GM12878 (cell line): Measurements from ENCODE around the gene AFF1. TPM values are rescaled to one million over a fixed set of nuclear protein-coding genes. Genes with fewer than 3 reads are reported as not detected.

ENCODE experiments used
- CREM ChIP-seq: IDR thresholded peaks from 2 replicates; pipeline ENCODE4 v1.6.1; 2014; ENCODE audit warnings: antibody characterized with exemption, low read depth
- CUX1 ChIP-seq: IDR thresholded peaks from 2 replicates; pipeline ENCODE4 v1.6.1; 2012; ENCODE audit warnings: improper control_type of control experiment, low read depth, low read length; ENCODE audit not compliant: insufficient replicate concordance
- EED ChIP-seq: sonication (generic); IDR thresholded peaks from 2 replicates; pipeline ENCODE4 v1.6.1; 2016; ENCODE audit warnings: antibody characterized with exemption, low read depth
- FOS ChIP-seq: IDR thresholded peaks from 3 replicates; pipeline ENCODE4 v1.6.1; 2011; ENCODE audit warnings: borderline replicate concordance; ENCODE audit not compliant: insufficient read length; ENCODE audit errors: extremely low read depth
- HDAC6 ChIP-seq: fragments of 200-600 bp; sonication (generic); IDR thresholded peaks from one replicate; pipeline ENCODE4 v1.8.0; 2017; ENCODE audit warnings: antibody characterized with exemption; ENCODE audit not compliant: unreplicated experiment
- IRF5 ChIP-seq: fragments of 450-650 bp; IDR thresholded peaks from 2 replicates; pipeline ENCODE4 v1.6.1; 2017; ENCODE audit warnings: borderline replicate concordance
- MEF2B ChIP-seq: fragments of 450-650 bp; IDR thresholded peaks from 2 replicates; pipeline ENCODE4 v1.6.1; 2018; ENCODE audit warnings: mild to moderate bottlenecking, moderate library complexity; ENCODE audit not compliant: partially characterized antibody, poor library complexity, severe bottlenecking
- NFIC ChIP-seq: IDR thresholded peaks from 2 replicates; pipeline ENCODE4 v1.6.1; 2012; ENCODE audit warnings: low read depth, mild to moderate bottlenecking, inconsistent platforms, low read length, moderate library complexity
- NFYA ChIP-seq: IDR thresholded peaks from 2 replicates; pipeline ENCODE4 v1.6.1; 2011; ENCODE audit warnings: low read depth, mild to moderate bottlenecking, low read length, improper control_type of control experiment, borderline replicate concordance
- NKRF ChIP-seq: fragments of 450-650 bp; conservative IDR thresholded peaks from 2 replicates; pipeline ENCODE4 v1.6.1; 2017; ENCODE audit warnings: mild to moderate bottlenecking, moderate library complexity
- PKNOX1 ChIP-seq: fragments of 450-650 bp; IDR thresholded peaks from 2 replicates; pipeline ENCODE4 v1.6.1; 2016; ENCODE audit warnings: mild to moderate bottlenecking
- RUNX3 ChIP-seq: IDR thresholded peaks from 2 replicates; pipeline ENCODE4 v1.6.1; 2012; ENCODE audit warnings: low read length, inconsistent platforms
- SREBF1 ChIP-seq: IDR thresholded peaks from 2 replicates; pipeline ENCODE4 v1.6.1; 2012; ENCODE audit warnings: mild to moderate bottlenecking, low read length
- ZNF207 ChIP-seq: fragments of 450-650 bp; IDR thresholded peaks from 2 replicates; pipeline ENCODE4 v1.6.1; 2014; ENCODE audit warnings: antibody characterized with exemption, mild to moderate bottlenecking, borderline replicate concordance
- ZNF24 ChIP-seq: fragments of 450-650 bp; IDR thresholded peaks from 2 replicates; pipeline ENCODE4 v1.6.1; 2017; ENCODE audit warnings: antibody characterized with exemption, mild to moderate bottlenecking
- polyA plus RNA-seq, 11 experiments: library from polyadenylated mRNA; depleted of rRNA in 4 of 11; unstranded in 6 of 11; stranded (reverse) in 5 of 11; fragments of >200 nt; fragmentation: Nextera tagmentation in 4 of 11; fragmentation: Illumina TruSeq in 1 of 11; extraction: Ambion mirVana in 4 of 11; extraction: Trizol in 1 of 11; gene quantifications; 1 replicate in 1 of 11; 2 replicates in 10 of 11; pipeline versions ENCODE4 v1.2.1 to v1.2.3, GENCODE V29; 2011 to 2016; ENCODE audit warnings: inconsistent platforms in 2 of 11, missing spikeins in 2 of 11, low read depth in 1 of 11
- total RNA-seq, 4 experiments: library from RNA; depleted of rRNA in 3 of 4; stranded (reverse); fragments of >200 nt in 3 of 4; fragmentation: Illumina TruSeq in 1 of 4; extraction: Trizol in 1 of 4; gene quantifications; 2 replicates each; pipeline versions ENCODE4 v1.2.1 to v1.2.3, GENCODE V29; 2013 to 2021

The AFF1 gene
- total and polyA plus RNA-seq, 10 of the 15 experiments (the other 5 are each of a cell fraction or from before 2014, with no cell fraction given): 3.5 to 56.1 (median 21.5) TPM

- no peak for TF ChIP-seq NKRF
- no peak for TF ChIP-seq NFYA
- 0 out of 2 replicates have a peak, but pooled peaks have one; percentile 33 for TF ChIP-seq ZNF207
- TF ChIP-seq ZNF24: no peak
- TF ChIP-seq EED: peak; percentile 79
- no peak for TF ChIP-seq FOS
- peak; percentile 83 for TF ChIP-seq MEF2B
- 0 out of 2 replicates have a peak, but pooled peaks have one; percentile 72 for TF ChIP-seq NFIC
- peak; percentile 95 for TF ChIP-seq CUX1
- TF ChIP-seq IRF5: no peak
- peak; percentile 27; the same call in 1 of the 2 replicates for TF ChIP-seq CREM
- TF ChIP-seq SREBF1: no peak
- TF ChIP-seq PKNOX1: peak; percentile 92
- peak; percentile 27; the same call in 1 of the 2 replicates for TF ChIP-seq RUNX3
- no peak for TF ChIP-seq HDAC6
Measured at GRCh38 chr4:87026800-87027495, 92.1 kb downstream of the AFF1 start (continued).
